NCI-H524 treated with DMSO at 0.1 percent for 48 hours (cell line): ENCODE results near the gene VAV2.

ENCODE experiments used
- DNase-seq: peaks from one replicate; lab custom pipeline; 2025; lab: John Stamatoyannopoulos, UW

VAV2 gene

GRCh38 chr9:133952598-133953550, 39.2 kb downstream of the VAV2 start:
- no peak for DNase-seq

GRCh38 chr9:133951265-133951664, 40.9 kb downstream of the VAV2 start:
- DNase-seq: no peak

GRCh38 chr9:133950629-133951111, 41.5 kb downstream of the VAV2 start:
- DNase-seq: peak; percentile 72

GRCh38 chr9:133950192-133950591, 41.9 kb downstream of the VAV2 start:
- peak; percentile 72 for DNase-seq

- DNase-seq: no peak
These were observed 42.5 kb downstream of the VAV2 start for GRCh38 chr9:133949486-133950061.

- no peak for DNase-seq
These were observed 43.3 kb downstream of the VAV2 start for GRCh38 chr9:133948561-133949485.

- no peak for DNase-seq
These were observed 44.0 kb downstream of the VAV2 start for GRCh38 chr9:133948131-133948530.

GRCh38 chr9:133946840-133947486, 45.2 kb downstream of the VAV2 start:
- DNase-seq: no peak

- DNase-seq: no peak
These were observed 46.0 kb downstream of the VAV2 start for GRCh38 chr9:133945977-133946753.

GRCh38 chr9:133945314-133945975, 46.7 kb downstream of the VAV2 start:
- DNase-seq: no peak

GRCh38 chr9:133944746-133945135, 47.4 kb downstream of the VAV2 start:
- DNase-seq: no peak

- no peak for DNase-seq
These were observed 48.1 kb downstream of the VAV2 start for GRCh38 chr9:133943781-133944745.

GRCh38 chr9:133943036-133943780, 48.9 kb downstream of the VAV2 start:
- DNase-seq: no peak

GRCh38 chr9:133942206-133942975, 49.7 kb downstream of the VAV2 start:
- DNase-seq: no peak

GRCh38 chr9:133939845-133940244, 52.3 kb downstream of the VAV2 start:
- DNase-seq: no peak

- DNase-seq: no peak
These were observed 52.8 kb downstream of the VAV2 start for GRCh38 chr9:133939171-133939785.

GRCh38 chr9:133938753-133939152, 53.4 kb downstream of the VAV2 start:
- DNase-seq: no peak
